Measurements from ENCODE around the gene GALE.
"Not testable (repeated sequence)": the region's sequence is repeated elsewhere in the genome, so short reads cannot be mapped to it uniquely, and the experiment has no call there.

DNA sequence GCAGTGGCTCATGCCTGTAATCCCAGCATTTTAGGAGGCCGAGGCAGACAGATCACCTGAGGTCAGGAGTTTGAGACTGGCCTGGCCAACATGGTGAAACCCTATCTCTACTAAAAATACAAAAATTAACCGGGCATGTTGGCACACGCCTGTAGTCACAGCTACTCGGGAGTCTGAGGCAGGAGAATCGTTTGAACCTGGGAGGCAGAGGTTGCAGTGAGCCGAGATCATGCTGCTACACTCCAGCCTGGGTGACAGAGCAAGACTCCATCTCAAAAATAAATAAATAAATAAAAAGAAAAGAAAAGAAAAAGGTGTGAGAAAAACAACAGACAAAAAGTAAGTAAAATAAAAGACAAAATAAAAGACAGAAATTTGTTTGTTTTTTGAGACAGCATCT, 33.6 kb upstream of the GALE start:
- TF ChIP-seq POLR2A (IDR thresholded peaks at IDR 0.05), result not testable (repeated sequence)
- TF ChIP-seq, protein P1, sequence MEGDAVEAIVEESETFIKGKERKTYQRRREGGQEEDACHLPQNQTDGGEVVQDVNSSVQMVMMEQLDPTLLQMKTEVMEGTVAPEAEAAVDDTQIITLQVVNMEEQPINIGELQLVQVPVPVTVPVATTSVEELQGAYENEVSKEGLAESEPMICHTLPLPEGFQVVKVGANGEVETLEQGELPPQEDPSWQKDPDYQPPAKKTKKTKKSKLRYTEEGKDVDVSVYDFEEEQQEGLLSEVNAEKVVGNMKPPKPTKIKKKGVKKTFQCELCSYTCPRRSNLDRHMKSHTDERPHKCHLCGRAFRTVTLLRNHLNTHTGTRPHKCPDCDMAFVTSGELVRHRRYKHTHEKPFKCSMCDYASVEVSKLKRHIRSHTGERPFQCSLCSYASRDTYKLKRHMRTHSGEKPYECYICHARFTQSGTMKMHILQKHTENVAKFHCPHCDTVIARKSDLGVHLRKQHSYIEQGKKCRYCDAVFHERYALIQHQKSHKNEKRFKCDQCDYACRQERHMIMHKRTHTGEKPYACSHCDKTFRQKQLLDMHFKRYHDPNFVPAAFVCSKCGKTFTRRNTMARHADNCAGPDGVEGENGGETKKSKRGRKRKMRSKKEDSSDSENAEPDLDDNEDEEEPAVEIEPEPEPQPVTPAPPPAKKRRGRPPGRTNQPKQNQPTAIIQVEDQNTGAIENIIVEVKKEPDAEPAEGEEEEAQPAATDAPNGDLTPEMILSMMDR (IDR thresholded peaks at IDR 0.05), result not testable (repeated sequence)
